Left ventricle myocardium inferior (tissue), 1 donor: ENCODE data around the gene CCDC91. TPM values are rescaled to one million over a fixed set of nuclear protein-coding genes. Genes with fewer than 3 reads are reported as not detected.

Source experiments
- DNase-seq: peaks from one replicate; pipeline ENCODE4 v3.0.0-alpha.2; 2020
- H3K27ac ChIP-seq: fragments of 200-600 bp; replicated peaks from 2 replicates; pipeline ENCODE4 v1.8.0; 2021
- H3K27me3 ChIP-seq: fragments of 200-600 bp; 2 replicates; pipeline ENCODE4 v1.8.0; 2021; ENCODE audit warnings: low read depth
- H3K36me3 ChIP-seq: fragments of 200-600 bp; 2 replicates; pipeline ENCODE4 v1.8.0; 2021
- H3K4me1 ChIP-seq: fragments of 200-600 bp; 2 replicates; pipeline ENCODE4 v1.8.0; 2021
- H3K4me3 ChIP-seq: fragments of 200-600 bp; 2 replicates; pipeline ENCODE4 v1.8.0; 2021; ENCODE audit warnings: mild to moderate bottlenecking, moderate library complexity
- H3K9me3 ChIP-seq: fragments of 200-600 bp; replicated peaks from 2 replicates; pipeline ENCODE4 v1.8.0; 2021
- intact Hi-C: fragments of 100-400 bp; cut with micrococcal nuclease; formaldehyde crosslinking; loops from one replicate; pipeline ENCODE4 v1.11.0; 2022
- total RNA-seq: library from RNA; stranded (reverse); fragmentation: NEBNext Ultra II Directional; extraction: Animal tissue kit (Norgen Biotek cat#: 25700); gene quantifications from one replicate; pipeline ENCODE4 v1.2.1, GENCODE V29; 2021
- TF ChIP-seq, protein P1 (sequence below): fragments of 200-600 bp; IDR thresholded peaks from 2 replicates; pipeline ENCODE4 v1.8.0; 2021; ENCODE audit warnings: antibody characterized with exemption, mild to moderate bottlenecking, borderline replicate concordance
- donor health status: DM: no; HTN: yes; CAD: no; lungs with severe emphysema.

The CCDC91 gene
- total RNA-seq, 1 donor from 2014 or later, result 46.4 TPM

DNA sequence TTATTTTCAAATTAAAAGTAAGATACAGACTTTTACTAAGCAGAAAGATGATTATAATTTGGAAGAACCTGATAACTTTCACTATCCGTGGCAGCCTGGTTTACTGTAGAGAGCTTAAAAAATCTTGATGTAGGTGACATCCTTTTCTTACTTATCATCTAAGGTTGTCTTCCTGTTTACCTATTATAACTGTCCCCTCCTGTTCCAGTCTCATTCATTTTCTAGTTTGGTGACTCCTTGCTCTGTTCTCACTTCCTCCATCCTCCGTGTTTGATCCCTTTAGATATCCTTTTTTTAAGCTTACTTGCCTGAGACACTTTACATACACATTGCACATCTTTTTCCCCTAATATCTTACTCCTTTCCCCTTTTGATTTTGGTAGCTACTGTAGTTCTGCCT, 27.5 kb downstream of the CCDC91 start:
- Histone ChIP-seq H3K27me3 (no peaks in the 10 kb centered on the region), H3K4me1 (peaks cover 12% of the 10 kb centered on the region), H3K4me3 (no peak overlapping the region), H3K9me3 (peaks cover 22% of the 10 kb centered on the region), H3K27ac (no peak overlapping the region), H3K36me3 (no peaks in the 10 kb centered on the region)
- no peak for DNase-seq
- intact Hi-C loops, result no loop called here
- TF ChIP-seq, protein P1, sequence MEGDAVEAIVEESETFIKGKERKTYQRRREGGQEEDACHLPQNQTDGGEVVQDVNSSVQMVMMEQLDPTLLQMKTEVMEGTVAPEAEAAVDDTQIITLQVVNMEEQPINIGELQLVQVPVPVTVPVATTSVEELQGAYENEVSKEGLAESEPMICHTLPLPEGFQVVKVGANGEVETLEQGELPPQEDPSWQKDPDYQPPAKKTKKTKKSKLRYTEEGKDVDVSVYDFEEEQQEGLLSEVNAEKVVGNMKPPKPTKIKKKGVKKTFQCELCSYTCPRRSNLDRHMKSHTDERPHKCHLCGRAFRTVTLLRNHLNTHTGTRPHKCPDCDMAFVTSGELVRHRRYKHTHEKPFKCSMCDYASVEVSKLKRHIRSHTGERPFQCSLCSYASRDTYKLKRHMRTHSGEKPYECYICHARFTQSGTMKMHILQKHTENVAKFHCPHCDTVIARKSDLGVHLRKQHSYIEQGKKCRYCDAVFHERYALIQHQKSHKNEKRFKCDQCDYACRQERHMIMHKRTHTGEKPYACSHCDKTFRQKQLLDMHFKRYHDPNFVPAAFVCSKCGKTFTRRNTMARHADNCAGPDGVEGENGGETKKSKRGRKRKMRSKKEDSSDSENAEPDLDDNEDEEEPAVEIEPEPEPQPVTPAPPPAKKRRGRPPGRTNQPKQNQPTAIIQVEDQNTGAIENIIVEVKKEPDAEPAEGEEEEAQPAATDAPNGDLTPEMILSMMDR, result no peak

DNA sequence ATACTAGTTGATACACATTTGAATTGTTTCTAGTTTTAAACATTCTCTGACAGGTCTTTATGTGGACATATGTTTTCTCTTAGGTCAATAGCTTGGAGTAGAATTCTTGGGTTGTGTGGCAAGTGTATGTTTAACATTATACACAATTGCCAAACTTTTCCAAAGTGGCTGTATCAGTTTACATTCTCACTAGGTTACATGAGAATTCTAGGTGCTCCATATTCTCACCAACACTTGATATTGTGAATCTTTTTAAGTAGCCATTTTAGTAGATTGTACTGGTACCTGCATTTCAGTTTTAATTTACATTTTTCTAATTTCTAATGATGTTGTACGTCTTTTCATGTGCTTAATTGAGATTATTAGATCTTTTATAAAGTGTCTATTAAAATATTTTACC, 28.6 kb downstream of the CCDC91 start:
- H3K27me3 ChIP-seq, result no peaks in the 10 kb centered on the region
- H3K4me3 ChIP-seq, result no peak overlapping the region
- H3K9me3 ChIP-seq, result peaks cover 22% of the 10 kb centered on the region
- no peaks in the 10 kb centered on the region for H3K36me3 ChIP-seq
- TF ChIP-seq, protein P1, result no peak
- no peak for DNase-seq
- intact Hi-C loops, result no loop called here
- peaks cover 12% of the 10 kb centered on the region for H3K4me1 ChIP-seq
- no peak overlapping the region for H3K27ac ChIP-seq

DNA sequence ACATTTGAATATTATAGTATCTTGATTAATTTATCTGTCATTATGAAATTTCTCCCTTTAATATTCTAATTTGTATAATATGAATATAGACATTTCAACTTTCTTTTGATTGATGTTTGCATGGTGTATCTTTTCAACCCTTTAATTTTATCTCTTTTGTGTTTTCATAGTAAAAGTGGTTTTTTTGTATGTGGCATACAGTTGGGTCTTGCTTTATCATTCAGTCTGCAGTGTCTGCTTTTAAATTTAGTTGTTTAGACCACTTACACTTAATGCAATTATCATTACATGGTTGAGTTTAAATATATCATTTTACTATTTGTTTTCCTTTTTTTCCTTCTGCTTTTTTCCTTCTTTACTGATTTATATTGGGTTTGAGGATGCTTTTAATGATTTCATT, 29.6 kb downstream of the CCDC91 start:
- H3K4me1 ChIP-seq, result peaks cover 12% of the 10 kb centered on the region
- no peaks in the 10 kb centered on the region for H3K27me3 ChIP-seq
- H3K36me3 ChIP-seq, result no peaks in the 10 kb centered on the region
- intact Hi-C loops, result no loop called here
- TF ChIP-seq, protein P1, result no peak
- H3K4me3 ChIP-seq, result no peak overlapping the region
- no peak for DNase-seq
- H3K27ac ChIP-seq, result no peak overlapping the region
- peaks cover 22% of the 10 kb centered on the region for H3K9me3 ChIP-seq

DNA sequence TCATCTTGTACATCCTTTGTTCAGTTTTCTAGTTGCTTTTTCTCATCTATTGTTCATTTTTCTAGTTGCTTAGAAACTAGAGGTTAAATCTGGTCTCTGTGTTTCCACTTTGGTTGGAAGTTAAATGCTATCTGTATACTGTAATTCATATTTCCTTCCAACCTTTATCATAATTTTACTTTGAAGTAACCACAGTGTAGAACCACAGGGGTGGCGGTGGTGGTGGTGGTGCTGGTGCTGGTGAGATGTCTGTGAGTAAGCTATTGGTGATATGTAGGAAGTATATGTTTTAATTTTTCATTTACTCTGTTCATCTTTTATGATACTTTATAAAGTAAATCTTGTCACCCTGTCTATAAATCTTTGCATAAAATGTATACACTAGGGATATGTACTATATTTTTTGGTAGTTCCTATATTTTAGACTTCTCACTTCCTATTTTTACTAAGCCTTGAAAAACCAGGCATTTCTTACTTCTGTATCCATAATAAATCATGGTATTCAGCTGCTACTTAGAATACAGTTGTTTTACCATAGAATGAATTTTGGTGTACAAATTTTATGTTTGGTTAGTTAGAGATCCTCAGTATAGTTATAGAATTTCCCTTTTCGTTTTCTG, 31.9 kb downstream of the CCDC91 start:
- Histone ChIP-seq H3K36me3 (no peaks in the 10 kb centered on the region), H3K4me1 (peaks cover 21% of the 10 kb centered on the region), H3K27ac (no peak overlapping the region), H3K9me3 (peaks cover 22% of the 10 kb centered on the region), H3K27me3 (no peaks in the 10 kb centered on the region), H3K4me3 (no peak overlapping the region)
- TF ChIP-seq, protein P1, result no peak
- intact Hi-C loops, result no loop called here
- no peak for DNase-seq

DNA sequence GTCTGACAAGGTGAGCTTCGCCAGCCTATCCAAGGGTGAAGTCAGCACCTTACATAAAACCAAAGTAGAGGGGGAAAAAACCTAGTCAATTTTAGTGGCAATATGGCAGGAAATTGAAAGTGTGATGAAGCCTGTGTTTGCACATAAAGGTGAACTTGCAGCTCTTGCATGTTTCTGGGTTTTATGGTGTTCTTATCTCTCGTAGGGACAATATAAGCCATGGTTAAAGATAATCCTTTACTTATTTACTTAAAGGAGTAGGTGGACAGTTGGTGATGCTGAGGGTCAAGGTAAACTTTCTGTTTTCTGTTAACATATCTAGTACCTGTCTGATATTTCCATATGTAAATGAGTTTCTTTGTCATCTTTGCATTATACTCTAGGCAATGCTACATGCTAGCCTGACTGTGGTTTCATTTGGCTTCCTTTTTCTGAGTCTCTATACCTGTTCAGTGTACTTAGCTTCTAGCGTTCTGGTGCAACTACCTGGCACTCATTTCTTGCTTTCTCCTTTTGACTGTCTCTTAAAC, 32.8 kb downstream of the CCDC91 start:
- TF ChIP-seq, protein P1, result no peak
- no peak overlapping the region for H3K27ac ChIP-seq
- DNase-seq, result no peak
- no peak overlapping the region for H3K4me3 ChIP-seq
- intact Hi-C loops, result no loop called here
- no peaks in the 10 kb centered on the region for H3K27me3 ChIP-seq
- peaks cover 21% of the 10 kb centered on the region for H3K4me1 ChIP-seq
- no peaks in the 10 kb centered on the region for H3K36me3 ChIP-seq
- peaks cover 19% of the 10 kb centered on the region for H3K9me3 ChIP-seq
